Liver (tissue), 9 donors: Measurements from ENCODE around the gene TMTC2. TPM values are rescaled to one million over a fixed set of nuclear protein-coding genes. Genes with fewer than 3 reads are reported as not detected.

Experiments used
- DNase-seq: peaks from one replicate; pipeline ENCODE4 v3.0.0-alpha.2; 2017; ENCODE audit warnings: low spot score
- H3K27ac ChIP-seq, 2 donors: one replicate each; pipeline ENCODE4 v1.7.0; 2013; ENCODE audit warnings: inconsistent platforms in 2 of 2, low read length in 2 of 2, control low read depth in 1 of 2, low read depth in 1 of 2, mild to moderate bottlenecking in 1 of 2
- H3K27me3 ChIP-seq, 4 donors: one replicate each; pipeline versions ENCODE4 v1.6.1 to v1.7.0; 2013; ENCODE audit warnings: low read length in 3 of 4, inconsistent platforms in 1 of 4, mild to moderate bottlenecking in 1 of 4, moderate library complexity in 1 of 4; ENCODE audit not compliant: control insufficient read depth in 4 of 4, insufficient read depth in 4 of 4
- H3K36me3 ChIP-seq, 4 donors: one replicate each; pipeline versions ENCODE4 v1.6.1 to v1.7.0; 2013; ENCODE audit warnings: low read length in 3 of 4, mild to moderate bottlenecking in 3 of 4, low read depth in 1 of 4, moderate library complexity in 1 of 4; ENCODE audit not compliant: control insufficient read depth in 4 of 4, insufficient read depth in 3 of 4
- H3K4me1 ChIP-seq, 4 donors: one replicate each; pipeline versions ENCODE4 v1.6.1 to v1.7.0; 2013; ENCODE audit warnings: low read length in 3 of 4, mild to moderate bottlenecking in 3 of 4, moderate library complexity in 1 of 4; ENCODE audit not compliant: control insufficient read depth in 4 of 4, insufficient read depth in 4 of 4
- H3K4me3 ChIP-seq, 3 donors: one replicate each; pipeline versions ENCODE4 v1.6.1 to v1.7.0; 2013; ENCODE audit warnings: low read length in 3 of 3, control low read depth in 1 of 3, low read depth in 1 of 3, mild to moderate bottlenecking in 1 of 3
- H3K9ac ChIP-seq, 2 donors: one replicate each; pipeline ENCODE4 v1.7.0; 2013; ENCODE audit warnings: low read length in 2 of 2, mild to moderate bottlenecking in 2 of 2, moderate library complexity in 2 of 2, control low read depth in 1 of 2, low read depth in 1 of 2
- H3K9me3 ChIP-seq, 4 donors: one replicate each; pipeline versions ENCODE4 v1.6.1 to v1.7.0; 2013; ENCODE audit warnings: low read length in 3 of 4; ENCODE audit not compliant: control insufficient read depth in 4 of 4
- CTCF ChIP-seq: fragments of 150-350 bp; IDR thresholded peaks from 2 replicates; pipeline ENCODE4 v1.5.1; 2017; ENCODE audit warnings: improper control_type of control experiment, low read depth, low read length; ENCODE audit not compliant: missing input control
- EGR1 ChIP-seq, 2 donors: IDR thresholded peaks; 2 replicates each; pipeline ENCODE4 v1.6.1; 2016 to 2018; ENCODE audit warnings: antibody characterized with exemption in 2 of 2, low read depth in 2 of 2
- FOXA1 ChIP-seq: IDR thresholded peaks from 2 replicates; pipeline ENCODE4 v1.6.1; 2016; ENCODE audit warnings: antibody characterized with exemption
- FOXA2 ChIP-seq: IDR thresholded peaks from 2 replicates; pipeline ENCODE4 v1.6.1; 2016; ENCODE audit warnings: antibody characterized with exemption
- GABPA ChIP-seq, 2 donors: IDR thresholded peaks in 1 of 2; conservative IDR thresholded peaks in 1 of 2; 2 replicates each; pipeline ENCODE4 v1.6.1; 2016; ENCODE audit warnings: antibody characterized with exemption in 2 of 2, mild to moderate bottlenecking in 1 of 2, moderate library complexity in 1 of 2
- HNF4A ChIP-seq, 2 donors: conservative IDR thresholded peaks; 2 replicates each; pipeline ENCODE4 v1.6.1; 2016; ENCODE audit warnings: antibody characterized with exemption in 2 of 2, mild to moderate bottlenecking in 2 of 2
- JUND ChIP-seq, 2 donors: IDR thresholded peaks; 2 replicates each; pipeline ENCODE4 v1.6.1; 2016; ENCODE audit warnings: antibody characterized with exemption in 2 of 2
- NR2F2 ChIP-seq: IDR thresholded peaks from 2 replicates; pipeline ENCODE4 v1.6.1; 2016; ENCODE audit warnings: antibody characterized with exemption
- RAD21 ChIP-seq, 2 donors: IDR thresholded peaks; 2 replicates each; pipeline ENCODE4 v1.6.1; 2016; ENCODE audit warnings: antibody characterized with exemption in 2 of 2, mild to moderate bottlenecking in 2 of 2
- RXRA ChIP-seq, 2 donors: IDR thresholded peaks; 2 replicates each; pipeline ENCODE4 v1.6.1; 2017 to 2018; ENCODE audit warnings: antibody characterized with exemption in 2 of 2, mild to moderate bottlenecking in 1 of 2
- TAF1 ChIP-seq: conservative IDR thresholded peaks from 2 replicates; pipeline ENCODE4 v1.6.1; 2016; ENCODE audit warnings: antibody characterized with exemption, mild to moderate bottlenecking
- YY1 ChIP-seq: IDR thresholded peaks from 2 replicates; pipeline ENCODE4 v1.6.1; 2016; ENCODE audit warnings: antibody characterized with exemption, mild to moderate bottlenecking
- ZBTB33 ChIP-seq: IDR thresholded peaks from 2 replicates; pipeline ENCODE4 v1.6.1; 2016; ENCODE audit warnings: antibody characterized with exemption
- WGBS: extraction: QIAGEN DNeasy Blood & Tissue Kit; methylation state at CpG from one replicate; pipeline ENCODE4 v1.1.7; 2013; 5-methylcytosine and 5-hydroxymethylcytosine counted together
- polyA plus RNA-seq, 2 donors: library from polyadenylated mRNA; stranded (reverse) in 1 of 2; unstranded in 1 of 2; fragments of 200-250 nt in 1 of 2; fragments of >200 nt in 1 of 2; fragmentation: Nextera tagmentation in 1 of 2; extraction: Ambion mirVana in 1 of 2; gene quantifications; one replicate each; pipeline versions ENCODE4 v1.2.1 to v1.2.3, GENCODE V29; 2013 to 2015
- total RNA-seq, 2 donors: library from RNA; depleted of rRNA; stranded (reverse); fragments of >200 nt; gene quantifications; one replicate each; pipeline ENCODE4 v1.2.3, GENCODE V29; 2014
- TF ChIP-seq, protein P1 (sequence below): IDR thresholded peaks from 2 replicates; pipeline ENCODE4 v1.6.1; 2016; ENCODE audit warnings: antibody characterized with exemption, mild to moderate bottlenecking
- TF ChIP-seq, protein P2 (sequence below): IDR thresholded peaks from 2 replicates; pipeline ENCODE4 v1.6.1; 2016; ENCODE audit warnings: antibody characterized with exemption
- TF ChIP-seq, protein P3 (sequence below): IDR thresholded peaks from 2 replicates; pipeline ENCODE4 v1.6.1; 2016; ENCODE audit warnings: antibody characterized with exemption
- donor health status: healthy.
- donor health status: healthy.
- donor health status: healthy.
- donor health status: healthy.
- donor health status: healthy.

The TMTC2 gene
- total and polyA plus RNA-seq, 4 donors = 0.36 to 3.0 (median 0.61) TPM

DNA sequence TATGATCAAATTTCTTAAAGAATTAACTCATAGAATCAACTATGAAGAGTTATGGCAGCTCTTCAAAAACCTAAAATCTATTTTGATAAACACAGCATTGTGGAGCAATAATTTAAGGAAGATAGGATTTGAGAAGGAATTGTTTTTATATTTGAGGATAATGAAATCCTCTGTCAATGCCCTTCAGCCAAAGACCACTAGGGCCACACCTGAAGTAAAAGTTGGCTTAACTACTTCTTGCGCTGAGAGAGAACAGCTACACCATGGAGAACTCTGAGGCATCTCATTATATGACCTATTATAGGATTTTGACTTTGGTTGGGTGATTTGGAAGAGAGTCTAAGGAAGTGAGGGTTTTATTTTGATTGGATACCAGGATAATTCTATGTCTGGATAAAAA, 237.2 kb downstream of the TMTC2 start:
- TF ChIP-seq, protein P1, sequence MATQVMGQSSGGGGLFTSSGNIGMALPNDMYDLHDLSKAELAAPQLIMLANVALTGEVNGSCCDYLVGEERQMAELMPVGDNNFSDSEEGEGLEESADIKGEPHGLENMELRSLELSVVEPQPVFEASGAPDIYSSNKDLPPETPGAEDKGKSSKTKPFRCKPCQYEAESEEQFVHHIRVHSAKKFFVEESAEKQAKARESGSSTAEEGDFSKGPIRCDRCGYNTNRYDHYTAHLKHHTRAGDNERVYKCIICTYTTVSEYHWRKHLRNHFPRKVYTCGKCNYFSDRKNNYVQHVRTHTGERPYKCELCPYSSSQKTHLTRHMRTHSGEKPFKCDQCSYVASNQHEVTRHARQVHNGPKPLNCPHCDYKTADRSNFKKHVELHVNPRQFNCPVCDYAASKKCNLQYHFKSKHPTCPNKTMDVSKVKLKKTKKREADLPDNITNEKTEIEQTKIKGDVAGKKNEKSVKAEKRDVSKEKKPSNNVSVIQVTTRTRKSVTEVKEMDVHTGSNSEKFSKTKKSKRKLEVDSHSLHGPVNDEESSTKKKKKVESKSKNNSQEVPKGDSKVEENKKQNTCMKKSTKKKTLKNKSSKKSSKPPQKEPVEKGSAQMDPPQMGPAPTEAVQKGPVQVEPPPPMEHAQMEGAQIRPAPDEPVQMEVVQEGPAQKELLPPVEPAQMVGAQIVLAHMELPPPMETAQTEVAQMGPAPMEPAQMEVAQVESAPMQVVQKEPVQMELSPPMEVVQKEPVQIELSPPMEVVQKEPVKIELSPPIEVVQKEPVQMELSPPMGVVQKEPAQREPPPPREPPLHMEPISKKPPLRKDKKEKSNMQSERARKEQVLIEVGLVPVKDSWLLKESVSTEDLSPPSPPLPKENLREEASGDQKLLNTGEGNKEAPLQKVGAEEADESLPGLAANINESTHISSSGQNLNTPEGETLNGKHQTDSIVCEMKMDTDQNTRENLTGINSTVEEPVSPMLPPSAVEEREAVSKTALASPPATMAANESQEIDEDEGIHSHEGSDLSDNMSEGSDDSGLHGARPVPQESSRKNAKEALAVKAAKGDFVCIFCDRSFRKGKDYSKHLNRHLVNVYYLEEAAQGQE = no peak
- TF ChIP-seq RAD21 (IDR thresholded peaks at IDR 0.05) (no peak), TAF1 (no peak)
- DNase-seq = no peak
- Histone ChIP-seq H3K9ac (no peak overlapping the region), H3K4me3 (no peak overlapping the region), H3K9me3 (no peaks in the 10 kb centered on the region), H3K27me3 (no peaks in the 10 kb centered on the region), H3K4me1 (no peaks in the 10 kb centered on the region), H3K27ac (no peak overlapping the region), H3K36me3 (no peaks in the 10 kb centered on the region)
- 97% methylated on average over 1 of the region's 1 CpG for WGBS

GRCh38 chr12:82926630-82927029, 239.9 kb downstream of the TMTC2 start:
- WGBS = 97% methylated on average over 3 of the region's 3 CpGs
- Histone ChIP-seq H3K4me1 (no peaks in the 10 kb centered on the region), H3K9me3 (no peaks in the 10 kb centered on the region), H3K4me3 (no peak overlapping the region), H3K9ac (no peak overlapping the region), H3K36me3 (no peaks in the 10 kb centered on the region), H3K27me3 (no peaks in the 10 kb centered on the region), H3K27ac (no peak overlapping the region)
- TF ChIP-seq RXRA (IDR thresholded peaks at IDR 0.05) = no peak
- TF ChIP-seq NR2F2 = no peak
- TF ChIP-seq, protein P2, sequence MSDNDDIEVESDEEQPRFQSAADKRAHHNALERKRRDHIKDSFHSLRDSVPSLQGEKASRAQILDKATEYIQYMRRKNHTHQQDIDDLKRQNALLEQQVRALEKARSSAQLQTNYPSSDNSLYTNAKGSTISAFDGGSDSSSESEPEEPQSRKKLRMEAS = no peak
- TF ChIP-seq GABPA (IDR thresholded peaks at IDR 0.05 in 1 of 2, conservative IDR thresholded peaks at IDR 0.05 in 1 of 2) = no peak
- no peak for TF ChIP-seq HNF4A (conservative IDR thresholded peaks at IDR 0.05)
- TF ChIP-seq EGR1 (IDR thresholded peaks at IDR 0.05; ENCODE audit: low read depth in 2 of 2) = no peak
- no peak for DNase-seq

GRCh38 chr12:82930301-82930700, 243.6 kb downstream of the TMTC2 start:
- WGBS = 95% methylated on average over 3 of the region's 3 CpGs
- Histone ChIP-seq H3K9me3 (no peaks in the 10 kb centered on the region), H3K4me1 (no peaks in the 10 kb centered on the region), H3K27ac (no peak overlapping the region), H3K27me3 (no peaks in the 10 kb centered on the region), H3K9ac (no peak overlapping the region), H3K36me3 (no peaks in the 10 kb centered on the region), H3K4me3 (no peak overlapping the region)
- no peak for DNase-seq
- TF ChIP-seq JUND (IDR thresholded peaks at IDR 0.05) = no peak
- TF ChIP-seq, protein P2 = no peak
- TF ChIP-seq GABPA (IDR thresholded peaks at IDR 0.05 in 1 of 2, conservative IDR thresholded peaks at IDR 0.05 in 1 of 2) = no peak
- no peak for TF ChIP-seq NR2F2
- no peak for TF ChIP-seq CTCF
- no peak for TF ChIP-seq FOXA2
- TF ChIP-seq HNF4A (conservative IDR thresholded peaks at IDR 0.05) = no peak
- no peak for TF ChIP-seq FOXA1
- TF ChIP-seq, protein P1 = no peak
- TF ChIP-seq YY1 = no peak
- TF ChIP-seq ZBTB33 = no peak
- no peak for TF ChIP-seq RAD21 (IDR thresholded peaks at IDR 0.05)
- TF ChIP-seq, protein P3, sequence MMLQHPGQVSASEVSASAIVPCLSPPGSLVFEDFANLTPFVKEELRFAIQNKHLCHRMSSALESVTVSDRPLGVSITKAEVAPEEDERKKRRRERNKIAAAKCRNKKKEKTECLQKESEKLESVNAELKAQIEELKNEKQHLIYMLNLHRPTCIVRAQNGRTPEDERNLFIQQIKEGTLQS = no peak
